NCI-H2081 (cell line): ENCODE data around the gene SENP8.
"Not testable (repeated sequence)": the region's sequence is repeated elsewhere in the genome, so short reads cannot be mapped to it uniquely, and the experiment has no call there.

Experiments
- DNase-seq, 2 experiments: peaks; one replicate each; lab custom pipeline; 2025; lab: John Stamatoyannopoulos, UW

Gene SENP8

DNA sequence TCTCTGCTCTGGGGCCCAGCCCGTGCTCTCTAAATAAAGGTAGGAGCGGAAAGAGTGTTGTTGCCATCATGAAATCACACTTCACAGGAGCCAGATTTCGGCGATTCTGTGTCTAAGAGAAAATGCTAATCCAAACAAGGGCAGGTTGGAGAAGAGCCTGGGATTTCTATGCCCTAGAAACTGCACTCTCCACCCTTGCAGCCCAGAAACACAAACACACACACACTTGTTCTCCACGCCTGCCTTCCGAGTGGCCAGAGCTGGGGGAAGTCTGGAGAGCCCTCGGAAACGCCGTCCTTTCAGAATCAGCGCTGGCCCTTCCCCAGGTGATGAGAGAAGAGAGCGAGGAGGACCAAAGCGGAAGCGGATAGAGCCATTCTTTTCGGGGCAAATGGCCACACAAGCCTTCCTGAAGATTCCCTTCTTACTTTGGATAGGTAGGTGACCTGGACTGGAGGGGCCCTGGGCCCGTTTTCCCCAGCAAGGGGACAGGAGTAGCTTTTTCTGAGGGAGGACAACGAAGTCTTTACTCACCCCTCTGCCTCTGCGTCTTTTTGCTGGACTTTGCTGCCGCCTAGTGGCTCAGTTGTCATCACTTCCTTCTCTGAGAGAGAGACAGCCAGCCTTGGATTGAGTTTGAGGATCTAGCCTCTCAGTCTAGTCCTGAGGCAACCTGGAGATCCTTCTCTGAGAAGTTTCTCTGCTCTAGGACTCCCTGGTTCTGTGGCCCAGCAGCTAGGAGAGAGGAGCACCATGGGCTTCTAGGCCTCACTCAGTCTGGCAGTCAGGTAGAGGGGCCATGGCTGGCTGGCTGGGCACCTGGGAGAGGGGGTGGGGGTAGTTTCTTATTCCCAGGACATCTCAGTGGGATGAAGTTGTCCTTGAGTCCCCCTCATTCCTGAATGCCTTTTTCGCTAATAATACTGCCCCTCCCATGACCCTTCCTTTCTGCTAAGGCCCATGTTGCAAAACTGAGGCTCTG, 37.7 kb downstream of the SENP8 start:
- DNase-seq, result peak; percentile 82 to 86

DNA sequence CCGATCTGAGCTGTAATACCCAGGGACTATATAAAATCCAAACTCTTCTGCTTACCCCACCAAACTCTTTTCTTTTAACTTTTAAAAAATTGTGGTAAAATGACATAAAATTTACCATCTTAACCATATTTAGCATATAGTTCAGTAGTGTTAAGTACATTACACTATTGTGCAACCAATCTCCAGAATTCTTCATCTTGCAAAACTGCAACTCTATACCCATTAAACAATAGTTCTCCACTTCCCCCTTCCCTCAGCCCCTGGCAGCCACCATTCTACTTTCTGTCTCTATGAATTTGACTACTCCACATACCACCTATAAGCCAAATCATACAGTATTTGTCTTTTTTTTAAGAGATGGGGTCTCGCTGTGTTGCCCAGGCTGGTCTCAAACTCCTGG, 38.7 kb downstream of the SENP8 start:
- DNase-seq, result no peak

DNA sequence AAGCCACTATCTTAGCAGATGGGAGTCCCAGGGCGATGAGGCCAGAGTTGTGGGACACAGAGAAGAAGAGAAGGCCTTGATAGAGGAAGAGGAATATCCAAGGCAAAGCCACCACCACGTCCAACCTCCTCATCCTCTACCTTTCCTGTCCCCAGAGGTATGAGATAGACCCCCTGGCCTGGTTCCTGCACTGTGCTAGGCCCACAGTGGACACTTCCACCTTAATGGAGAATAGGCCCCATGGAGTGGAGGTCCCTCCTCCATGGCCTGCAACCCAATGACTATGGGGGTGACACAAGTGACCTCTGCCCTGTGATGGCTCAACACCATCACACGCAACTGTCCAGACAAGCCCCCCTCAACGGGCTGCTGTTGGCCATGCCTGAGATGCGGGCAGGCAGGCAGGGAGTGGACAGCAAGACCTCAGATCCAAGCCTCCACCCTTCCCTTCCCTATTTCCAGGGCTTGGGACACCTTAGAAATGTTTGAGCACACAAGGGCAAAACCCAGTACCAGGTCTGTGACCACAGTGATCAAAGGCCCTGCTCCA, 42.6 kb downstream of the SENP8 start:
- no peak for DNase-seq

GRCh38 chr15:72161361-72162132, 43.3 kb downstream of the SENP8 start:
- DNase-seq, result no peak

- no peak for DNase-seq
Observed at GRCh38 chr15:72162569-72162968, 44.4 kb downstream of the SENP8 start.

GRCh38 chr15:72163719-72164118, 45.5 kb downstream of the SENP8 start:
- no peak for DNase-seq

DNA sequence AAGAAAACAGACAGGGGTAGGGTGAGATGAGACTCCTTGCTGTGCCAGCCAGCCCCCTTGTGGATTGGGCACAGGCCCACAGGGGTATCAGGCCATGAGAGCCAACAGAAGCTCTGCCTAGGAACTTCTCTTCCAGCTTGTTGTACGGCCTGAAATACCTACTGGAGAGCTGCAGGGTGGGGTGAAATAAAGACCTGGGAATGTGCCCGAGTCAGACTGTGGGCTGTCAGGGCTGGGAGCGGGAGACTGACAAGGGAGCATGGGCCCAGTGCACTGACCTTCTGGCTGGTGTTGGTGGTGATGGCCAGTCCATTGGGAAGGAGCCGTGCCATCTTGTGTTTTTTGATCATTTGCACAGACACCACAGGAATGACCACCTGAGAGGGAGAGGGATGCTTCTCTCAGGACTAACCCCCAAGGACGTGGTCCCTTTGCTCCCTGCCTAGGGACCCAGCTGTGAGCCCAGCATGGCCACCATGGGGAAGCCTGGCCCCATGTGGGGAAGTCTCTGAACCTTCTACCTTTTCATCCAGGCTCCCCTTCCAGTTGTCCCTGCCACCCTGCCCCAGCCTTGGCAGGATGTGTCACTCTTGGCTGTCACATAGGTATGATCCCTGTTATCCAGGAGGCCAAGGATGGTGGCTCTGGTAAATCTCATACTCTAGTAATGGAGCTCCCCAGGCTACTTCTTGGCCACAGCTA, 48.7 kb downstream of the SENP8 start:
- DNase-seq, result no peak

GRCh38 chr15:72167445-72167844, 49.2 kb downstream of the SENP8 start:
- no peak for DNase-seq

DNA sequence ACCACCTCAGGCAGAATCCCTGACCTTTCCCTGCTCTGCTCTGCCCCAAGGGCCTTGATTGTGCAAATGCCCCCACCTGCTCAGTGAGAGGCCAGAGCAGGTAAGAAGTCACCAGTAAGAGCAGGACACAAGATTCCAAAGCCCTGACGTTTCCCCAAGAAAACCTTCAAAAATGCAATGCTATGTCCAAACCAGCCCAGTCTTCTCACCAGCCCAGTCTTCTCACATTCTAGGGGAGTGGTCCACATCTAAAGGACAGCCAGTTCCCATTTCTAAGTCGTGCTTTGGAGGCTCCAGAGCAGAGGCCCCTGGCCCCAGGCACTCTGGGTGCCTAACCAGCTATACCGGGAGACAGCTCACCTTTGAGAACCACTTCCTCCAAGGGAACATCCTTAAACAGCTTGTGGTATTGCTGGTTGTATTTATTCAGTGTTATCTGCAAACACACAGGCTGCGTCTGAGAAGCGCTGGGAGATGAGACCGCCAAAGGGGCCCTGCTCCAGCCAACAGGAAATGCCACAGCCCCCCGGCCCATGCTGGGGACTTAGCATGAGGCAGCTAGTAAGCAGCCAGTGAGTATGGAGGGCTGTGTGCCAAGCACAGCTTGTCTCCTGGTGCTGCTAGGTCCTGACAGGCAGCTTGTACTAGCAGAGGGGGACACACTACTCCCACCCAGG, 50.1 kb downstream of the SENP8 start:
- DNase-seq, result peak in 1 of 2 experiments; percentile 39

DNA sequence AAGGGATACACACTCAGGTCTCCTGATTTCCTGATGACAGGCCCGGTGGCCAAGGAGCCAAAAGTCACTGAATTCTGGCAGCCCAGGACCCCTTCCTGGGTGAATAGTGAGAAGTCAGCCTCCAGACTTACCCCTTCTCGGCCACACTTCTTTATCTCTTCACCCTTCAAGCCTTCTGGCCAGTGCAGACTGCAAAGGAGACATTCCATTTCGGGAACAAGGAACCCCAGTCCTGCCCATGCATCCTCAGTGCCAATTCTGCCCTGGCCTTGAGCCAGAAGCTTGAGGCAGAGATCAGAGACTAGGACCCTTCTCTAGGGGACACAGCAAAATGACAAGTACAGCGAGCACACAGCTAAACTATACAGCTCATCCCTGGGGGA, 50.6 kb downstream of the SENP8 start:
- no peak for DNase-seq

DNA sequence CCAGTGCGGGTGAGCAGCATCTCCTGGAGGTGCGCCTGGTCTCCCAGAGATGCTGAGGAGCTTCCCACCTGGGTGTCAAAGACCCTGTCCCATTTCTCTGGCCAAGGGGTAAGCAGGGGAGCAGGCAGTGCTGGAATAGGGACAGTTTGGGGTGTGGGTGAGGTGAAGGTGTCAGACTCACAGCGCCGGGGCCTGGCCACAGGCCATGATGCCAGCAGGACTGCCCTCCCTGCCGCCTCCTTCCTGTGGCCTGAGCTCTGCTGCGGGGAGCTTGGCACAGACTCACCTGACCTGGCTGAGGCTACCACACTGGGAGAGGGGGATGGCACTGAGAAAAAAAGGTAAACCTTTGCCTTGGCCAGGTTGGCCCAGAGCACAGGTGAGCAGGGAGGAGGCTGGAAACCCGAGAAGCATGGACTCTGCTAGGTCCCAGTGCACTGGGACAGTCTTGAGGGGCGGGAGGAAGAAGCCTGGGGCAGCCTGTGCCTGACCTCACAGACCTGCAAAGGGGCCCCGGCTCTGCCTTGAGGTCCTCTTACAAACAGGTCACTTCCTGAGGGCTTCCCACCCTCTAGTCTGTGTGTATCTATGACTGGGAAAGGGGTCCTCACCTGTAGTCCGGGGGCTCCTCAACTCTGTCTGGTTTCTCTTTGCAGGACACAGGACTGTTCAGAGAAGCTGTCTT, 51.2 kb downstream of the SENP8 start:
- no peak for DNase-seq

DNA sequence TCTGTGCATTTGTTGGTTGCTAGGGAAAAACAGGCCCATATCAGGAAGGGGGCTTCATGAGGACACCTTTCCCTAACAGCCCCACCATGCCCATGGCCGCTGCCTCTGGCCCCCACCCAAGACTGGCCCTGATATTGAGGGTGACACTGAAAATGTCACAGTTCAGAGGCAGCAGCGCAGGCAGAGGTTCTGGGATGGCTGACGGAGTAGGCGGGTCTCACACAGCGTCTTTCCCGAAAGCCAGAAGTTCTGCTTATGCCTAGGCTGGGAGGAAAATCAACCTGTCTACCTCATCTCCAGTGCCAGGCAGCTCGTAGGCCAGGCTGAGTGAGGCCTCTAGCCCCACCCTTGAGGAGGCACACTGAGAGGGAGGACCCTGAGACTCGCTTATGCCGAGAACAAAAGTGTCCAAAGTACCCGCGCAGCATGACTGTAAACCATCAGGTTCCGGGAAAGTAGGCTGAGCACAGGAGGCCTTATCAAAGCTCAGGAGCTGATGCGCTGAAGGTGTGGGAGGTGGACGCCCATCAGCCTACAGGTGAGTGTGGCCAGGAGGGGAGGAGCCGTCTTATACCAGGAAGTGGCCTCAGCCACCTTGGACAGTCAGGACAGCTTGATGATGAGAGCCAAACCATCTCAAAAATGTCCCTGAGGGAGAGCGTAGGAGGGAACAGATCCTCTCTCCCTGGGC, 51.9 kb downstream of the SENP8 start:
- no peak for DNase-seq

DNA sequence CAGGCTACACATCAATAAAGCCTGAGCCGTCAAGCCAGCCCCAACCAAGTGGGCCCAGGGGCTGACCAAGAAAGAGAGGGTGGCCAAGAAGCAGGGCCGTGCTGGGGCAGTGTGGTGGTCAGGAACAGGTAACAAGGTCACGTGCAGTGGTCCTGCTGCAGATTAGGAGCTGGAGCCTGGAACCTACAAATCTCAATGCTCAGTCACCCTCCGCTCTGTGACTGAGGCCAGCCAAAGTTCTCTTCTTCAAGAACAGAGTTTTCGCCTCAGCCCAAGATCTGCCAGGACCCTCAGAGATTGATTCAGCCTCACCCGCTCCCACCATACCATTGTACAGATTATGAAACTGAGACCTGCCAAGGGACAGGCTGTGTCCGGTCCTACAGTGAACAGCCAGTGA, 52.5 kb downstream of the SENP8 start:
- no peak for DNase-seq

- not testable (repeated sequence) for DNase-seq
Observed at GRCh38 chr15:72171978-72172377, 53.8 kb downstream of the SENP8 start.

GRCh38 chr15:72172796-72173195, 54.6 kb downstream of the SENP8 start:
- no peak for DNase-seq

- no peak for DNase-seq
Observed at GRCh38 chr15:72173401-72173800, 55.2 kb downstream of the SENP8 start.

DNA sequence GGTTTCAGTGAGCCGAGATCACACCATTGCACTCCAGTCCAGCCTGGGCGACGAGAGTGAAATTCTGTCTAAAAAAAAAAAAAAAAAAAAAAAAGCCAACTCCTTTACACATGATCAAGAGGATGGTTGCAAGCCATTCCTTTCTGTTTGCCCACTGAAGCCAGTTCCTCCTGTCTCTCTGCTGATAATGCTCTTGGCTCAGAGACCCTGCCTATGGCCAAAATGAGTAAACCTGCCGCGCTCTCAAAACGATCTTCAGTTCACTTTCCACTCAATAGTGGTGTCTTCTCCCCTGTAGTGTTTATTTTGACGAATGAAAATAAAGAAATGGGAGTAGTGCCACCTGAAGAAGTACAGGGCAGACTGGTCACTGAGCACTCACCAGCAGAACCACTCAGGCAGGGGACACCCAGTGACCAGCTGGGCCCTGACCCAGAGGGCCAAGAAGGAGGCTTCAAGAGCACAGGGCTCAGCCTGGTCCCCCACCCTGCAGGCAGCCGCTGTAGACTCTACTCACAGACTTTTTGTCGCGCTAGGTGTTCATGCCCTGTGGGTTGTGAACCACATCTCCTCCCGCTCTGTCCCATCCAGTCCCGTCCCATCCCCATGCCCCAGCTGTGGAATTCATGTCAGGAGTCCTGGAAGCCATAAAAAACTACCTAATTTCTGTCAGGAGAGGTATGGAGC, 55.8 kb downstream of the SENP8 start:
- no peak for DNase-seq

- no peak for DNase-seq
Observed at GRCh38 chr15:72174551-72175165, 56.5 kb downstream of the SENP8 start.
